ENCODE results near the gene PLPPR3.
"Not testable (repeated sequence)": the region's sequence is repeated elsewhere in the genome, so short reads cannot be mapped to it uniquely, and the experiment has no call there.

The PLPPR3 gene

GRCh38 chr19:854549-854948 lies 32.8 kb upstream of the PLPPR3 start:
- DNase-seq (ENCODE audit: low read depth) = no peak

GRCh38 chr19:853614-854220 lies 32.0 kb upstream of the PLPPR3 start:
- DNase-seq (ENCODE audit: low read depth) = not testable (repeated sequence)

DNA sequence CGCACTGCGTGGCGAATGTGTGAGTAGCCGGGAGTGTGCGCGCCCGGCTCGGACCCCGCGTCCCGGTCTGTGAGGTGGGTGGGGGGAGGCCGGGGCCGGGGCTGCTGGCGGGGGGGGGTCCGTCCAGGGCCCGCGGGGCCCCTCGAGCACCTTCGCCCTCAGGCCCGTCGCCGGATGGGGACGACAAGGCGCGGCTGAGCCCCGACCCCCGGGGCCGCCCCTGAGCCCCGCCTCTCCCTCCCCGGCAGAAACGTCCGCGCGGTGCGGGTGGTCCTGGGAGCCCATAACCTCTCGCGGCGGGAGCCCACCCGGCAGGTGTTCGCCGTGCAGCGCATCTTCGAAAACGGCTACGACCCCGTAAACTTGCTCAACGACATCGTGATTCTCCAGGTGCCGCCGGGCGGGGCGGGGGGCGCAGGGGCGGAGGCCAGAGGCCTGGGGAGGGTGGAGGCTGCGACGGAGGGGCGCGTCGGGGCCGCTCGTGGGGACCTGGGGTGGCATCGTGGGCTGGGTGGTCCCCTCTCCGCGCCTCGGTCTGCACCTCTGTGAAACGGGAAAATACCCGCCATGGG lies 31.3 kb upstream of the PLPPR3 start:
- no peak for DNase-seq (ENCODE audit: low read depth)

DNA sequence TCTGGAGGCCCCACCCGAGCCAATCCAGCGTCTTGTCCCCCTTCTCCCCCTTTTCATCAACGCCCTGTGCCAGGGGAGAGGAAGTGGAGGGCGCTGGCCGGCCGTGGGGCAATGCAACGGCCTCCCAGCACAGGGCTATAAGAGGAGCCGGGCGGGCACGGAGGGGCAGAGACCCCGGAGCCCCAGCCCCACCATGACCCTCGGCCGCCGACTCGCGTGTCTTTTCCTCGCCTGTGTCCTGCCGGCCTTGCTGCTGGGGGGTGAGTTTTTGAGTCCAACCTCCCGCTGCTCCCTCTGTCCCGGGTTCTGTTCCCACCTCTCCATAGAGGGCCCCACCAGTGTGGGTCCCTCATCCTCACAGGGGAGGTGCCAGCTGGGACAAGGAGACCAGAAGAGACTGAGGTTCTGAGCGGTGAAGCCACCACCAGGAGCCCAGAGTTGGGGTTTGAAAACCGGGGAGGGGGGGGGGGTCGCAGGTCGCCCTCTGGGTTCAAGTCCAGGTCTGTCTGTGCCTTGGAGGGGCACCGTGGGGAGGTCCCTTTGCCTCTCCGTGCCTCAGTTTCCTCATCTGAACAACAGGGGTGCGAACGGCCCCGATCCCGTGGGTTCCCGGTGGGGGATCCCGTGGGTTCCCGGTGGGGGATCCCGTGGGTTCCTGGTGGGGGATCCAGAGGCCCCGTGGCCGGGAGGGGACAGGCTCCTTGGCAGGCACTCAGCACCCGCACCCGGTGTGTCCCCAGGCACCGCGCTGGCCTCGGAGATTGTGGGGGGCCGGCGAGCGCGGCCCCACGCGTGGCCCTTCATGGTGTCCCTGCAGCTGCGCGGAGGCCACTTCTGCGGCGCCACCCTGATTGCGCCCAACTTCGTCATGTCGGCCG lies 30.6 kb upstream of the PLPPR3 start, which contains the start of gene ELANE:
TSS of gene ELANE (plus strand) at position 168 of the 878 bp plus-strand sequence. CDS start at position 194, 26 bp downstream.
- DNase-seq (ENCODE audit: low read depth) = no peak

DNA sequence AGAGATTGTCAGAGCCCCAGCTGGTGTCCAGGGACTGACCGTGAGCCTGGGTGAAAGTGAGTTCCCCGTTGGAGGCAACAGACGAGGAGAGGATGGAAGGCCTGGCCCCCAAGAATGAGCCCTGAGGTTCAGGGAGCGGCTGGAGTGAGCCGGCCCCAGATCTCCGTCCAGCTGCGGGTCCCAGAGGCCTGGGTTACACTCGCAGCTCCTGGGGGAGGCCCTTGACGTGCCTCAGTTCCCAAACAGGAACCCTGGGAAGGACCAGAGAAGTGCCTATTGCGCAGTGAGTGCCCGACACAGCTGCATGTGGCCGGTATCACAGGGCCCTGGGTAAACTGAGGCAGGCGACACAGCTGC lies 29.2 kb upstream of the PLPPR3 start:
- no peak for DNase-seq (ENCODE audit: low read depth)

DNA sequence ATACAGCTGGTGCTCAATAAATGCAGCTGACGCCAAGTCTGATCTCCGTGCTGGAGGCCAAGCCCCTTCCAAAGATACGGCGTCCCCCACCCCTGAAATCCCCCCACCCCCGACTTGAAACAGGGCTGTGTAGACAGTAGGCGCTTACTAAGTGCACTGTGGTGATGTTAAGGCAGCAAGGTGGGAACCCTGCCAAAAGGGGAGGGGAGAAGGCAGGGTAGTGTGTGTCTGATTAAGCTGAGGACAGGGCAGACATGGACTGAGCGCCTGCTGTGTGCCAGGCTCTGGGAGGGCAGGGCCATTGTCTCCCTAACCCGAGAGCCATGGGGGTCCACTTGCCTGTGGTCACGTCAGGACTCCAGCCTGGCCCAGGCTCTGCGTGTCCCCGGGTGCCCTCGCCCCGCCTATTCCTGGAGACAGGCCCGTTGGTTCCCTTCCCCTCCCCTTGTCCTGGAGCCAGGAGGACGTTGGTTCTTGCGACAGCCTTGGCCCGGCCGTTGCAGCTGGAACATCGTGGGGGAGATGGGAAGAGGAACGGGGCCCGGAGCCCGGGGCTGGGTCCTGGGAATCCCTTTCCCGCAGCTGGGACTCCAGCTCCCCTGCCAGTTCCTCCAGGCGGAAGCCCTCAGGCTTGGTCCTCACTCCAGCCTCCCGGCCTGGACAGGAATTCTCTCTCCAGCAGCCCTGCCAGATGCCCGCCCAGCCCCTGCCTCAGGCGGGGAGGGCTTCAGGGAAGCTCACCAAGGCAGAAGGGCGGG lies 28.6 kb upstream of the PLPPR3 start:
- no peak for DNase-seq (ENCODE audit: low read depth)

- not testable (repeated sequence) for DNase-seq (ENCODE audit: low read depth)
These were observed 27.4 kb upstream of the PLPPR3 start for GRCh38 chr19:849195-849594.

DNA sequence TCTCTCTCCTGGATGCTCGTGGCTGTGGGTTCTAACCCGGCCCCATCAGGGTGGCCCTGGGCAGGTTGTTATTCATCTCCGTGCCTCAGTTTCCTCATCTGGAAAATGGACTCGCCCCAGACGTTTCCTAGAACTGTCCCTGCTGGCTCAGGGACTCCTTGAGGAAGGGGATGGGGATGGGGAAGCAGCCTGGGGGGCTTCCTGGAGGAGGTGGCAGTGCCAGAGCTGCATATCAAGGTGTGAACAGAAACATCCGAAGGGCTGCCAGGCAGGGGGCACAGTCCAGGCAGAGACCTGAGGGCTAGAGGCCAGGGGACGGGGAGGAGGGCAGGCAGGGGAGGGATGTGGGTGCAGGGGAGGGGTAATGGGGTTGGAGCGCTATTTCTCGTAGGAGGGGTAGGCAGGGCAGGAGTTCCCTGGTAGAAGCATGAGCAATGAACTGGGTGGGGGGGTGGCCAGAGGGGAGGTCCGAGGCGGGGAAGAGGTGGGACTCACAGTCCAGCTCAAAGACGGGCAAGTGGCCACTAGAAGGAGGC lies 26.7 kb upstream of the PLPPR3 start:
- no peak for DNase-seq (ENCODE audit: low read depth)

GRCh38 chr19:845707-846521 lies 24.2 kb upstream of the PLPPR3 start:
- DNase-seq (ENCODE audit: low read depth) = no peak

DNA sequence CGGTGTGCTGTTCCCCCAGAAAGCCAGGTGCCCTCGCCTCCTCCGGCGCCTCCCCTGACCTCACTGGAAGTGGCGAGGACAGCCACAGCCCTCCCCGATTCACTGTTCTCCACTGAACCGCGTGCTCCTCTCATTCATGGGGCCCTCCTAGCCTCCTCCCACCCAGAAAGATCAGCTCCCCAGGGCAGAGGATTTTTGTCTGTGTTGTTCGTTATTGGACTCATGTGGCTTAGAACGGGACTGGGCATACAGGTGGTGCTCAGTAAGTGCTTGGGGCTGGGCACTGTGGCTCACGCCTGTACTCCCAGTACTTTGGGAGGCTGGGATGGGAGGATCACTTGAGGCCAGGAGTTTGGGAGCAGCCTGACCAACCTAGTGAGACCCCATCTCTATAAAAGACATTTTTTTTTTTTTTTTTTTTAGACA lies 22.8 kb upstream of the PLPPR3 start:
- no peak for DNase-seq (ENCODE audit: low read depth)

GRCh38 chr19:843836-844545 lies 22.2 kb upstream of the PLPPR3 start:
- DNase-seq (ENCODE audit: low read depth) = no peak

DNA sequence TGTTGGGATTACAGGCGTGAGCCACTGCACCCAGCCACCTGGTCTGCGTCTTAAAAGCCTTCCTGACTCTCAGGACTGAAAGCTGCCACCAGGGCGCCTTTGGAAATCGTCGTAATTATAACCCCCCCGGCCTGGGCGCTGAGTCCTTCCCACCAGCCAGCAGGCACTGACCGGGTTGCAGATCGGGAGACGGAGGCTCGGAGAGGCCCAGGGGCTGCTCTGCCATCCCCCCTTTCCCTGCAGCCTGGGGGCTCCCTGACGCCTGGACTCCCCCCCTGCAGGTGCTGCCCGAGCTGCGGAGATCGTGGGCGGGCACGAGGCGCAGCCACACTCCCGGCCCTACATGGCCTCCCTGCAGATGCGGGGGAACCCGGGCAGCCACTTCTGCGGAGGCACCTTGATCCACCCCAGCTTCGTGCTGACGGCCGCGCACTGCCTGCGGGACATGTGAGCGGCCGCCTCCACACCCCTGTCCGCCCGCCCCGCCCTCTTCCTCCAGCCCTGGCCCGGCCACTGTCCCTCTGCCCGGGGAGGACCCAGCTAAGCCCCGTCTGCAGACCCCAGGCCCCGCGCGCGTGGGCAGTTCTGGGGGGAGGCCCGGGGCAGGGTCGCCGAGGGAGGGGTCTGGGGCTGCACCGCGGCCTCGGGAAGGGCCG lies 21.6 kb upstream of the PLPPR3 start:
- no peak for DNase-seq (ENCODE audit: low read depth)

- DNase-seq (ENCODE audit: low read depth) = not testable (repeated sequence)
These were observed 21.0 kb upstream of the PLPPR3 start for GRCh38 chr19:842802-843179.

DNA sequence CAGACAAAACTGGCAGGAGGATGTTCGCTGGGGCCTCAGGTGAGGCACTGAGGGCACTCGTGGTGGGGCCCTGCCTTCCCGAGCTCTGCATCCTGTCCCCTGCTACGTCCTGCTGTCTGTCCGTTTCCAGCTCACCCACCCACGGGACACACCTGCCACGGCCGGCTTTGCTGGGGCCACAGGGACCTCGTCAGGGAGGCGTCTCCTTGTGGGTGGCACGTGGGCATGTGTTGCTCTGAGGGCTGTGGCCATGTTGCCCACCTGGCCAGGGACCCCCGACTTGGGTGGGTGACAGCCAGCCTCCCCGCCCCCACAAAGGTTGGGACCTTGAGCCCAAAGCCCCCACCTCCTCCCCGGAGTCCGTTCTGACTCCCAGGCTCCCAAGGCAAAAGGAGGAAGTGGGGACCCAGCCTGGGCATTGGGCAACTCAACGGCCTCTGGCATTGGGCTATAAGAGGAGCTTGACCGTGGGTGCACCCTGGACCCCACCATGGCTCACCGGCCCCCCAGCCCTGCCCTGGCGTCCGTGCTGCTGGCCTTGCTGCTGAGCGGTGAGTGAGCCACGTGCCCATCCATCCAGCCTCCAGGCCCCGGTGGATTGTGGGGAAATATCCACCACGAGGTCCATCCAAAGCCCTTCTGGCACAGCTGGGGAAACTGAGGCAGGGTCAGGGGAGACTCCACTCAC lies 18.9 kb upstream of the PLPPR3 start, which contains the start of gene PRTN3:
TSS of gene PRTN3 (plus strand) at position 481 of the 688 bp plus-strand sequence. CDS start at position 491, 10 bp downstream.
- DNase-seq (ENCODE audit: low read depth) = no peak

DNA sequence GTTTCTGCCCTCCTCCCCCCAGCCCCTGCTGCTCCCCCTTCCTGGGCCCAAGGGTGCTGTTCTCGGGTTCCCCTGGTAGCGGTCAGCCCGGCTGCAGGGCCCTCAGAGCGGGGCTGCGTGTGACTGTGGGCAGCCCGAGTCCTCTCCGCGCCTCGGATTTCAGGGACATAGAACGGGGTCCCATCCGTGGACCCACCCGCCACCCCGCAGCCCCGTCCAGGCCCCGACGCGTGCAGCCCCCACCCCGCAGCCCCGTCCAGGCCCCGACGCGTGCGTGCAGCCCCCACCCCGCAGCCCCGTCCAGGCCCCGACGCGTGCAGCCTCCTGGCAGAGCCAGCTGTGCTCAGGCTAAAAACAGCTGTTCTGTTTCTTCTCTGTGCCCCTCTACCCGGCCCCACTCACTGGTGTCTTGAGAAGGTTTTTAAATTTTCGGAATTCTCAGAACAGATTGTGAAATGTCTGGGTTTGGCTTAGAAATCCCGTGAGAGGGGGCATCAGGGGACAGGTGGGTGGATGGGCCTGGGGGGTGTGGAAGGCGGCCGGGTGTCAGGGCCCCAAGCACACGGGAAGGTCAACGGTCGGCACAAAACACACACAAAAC lies 13.6 kb upstream of the PLPPR3 start:
- no peak for DNase-seq (ENCODE audit: low read depth)

DNA sequence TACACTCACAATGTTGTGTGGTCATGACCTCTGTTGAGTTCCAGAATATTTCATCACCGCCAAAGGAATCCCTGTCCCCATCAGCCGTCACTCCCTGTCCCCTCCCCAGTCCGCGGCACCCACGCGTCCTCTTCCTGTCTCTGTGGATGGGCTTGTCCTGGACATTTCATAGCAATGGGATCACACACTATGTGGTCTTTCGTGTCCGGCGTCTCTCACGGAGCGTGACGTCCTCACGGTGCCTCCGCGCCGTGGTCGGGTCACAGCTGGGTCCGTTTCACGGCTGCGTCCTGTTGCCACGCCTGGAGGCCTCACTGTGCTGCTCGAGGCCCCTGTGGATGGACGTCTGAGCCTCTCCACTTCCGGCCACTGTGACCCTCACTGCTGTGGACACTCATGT lies 12.5 kb upstream of the PLPPR3 start:
- no peak for DNase-seq (ENCODE audit: low read depth)

DNA sequence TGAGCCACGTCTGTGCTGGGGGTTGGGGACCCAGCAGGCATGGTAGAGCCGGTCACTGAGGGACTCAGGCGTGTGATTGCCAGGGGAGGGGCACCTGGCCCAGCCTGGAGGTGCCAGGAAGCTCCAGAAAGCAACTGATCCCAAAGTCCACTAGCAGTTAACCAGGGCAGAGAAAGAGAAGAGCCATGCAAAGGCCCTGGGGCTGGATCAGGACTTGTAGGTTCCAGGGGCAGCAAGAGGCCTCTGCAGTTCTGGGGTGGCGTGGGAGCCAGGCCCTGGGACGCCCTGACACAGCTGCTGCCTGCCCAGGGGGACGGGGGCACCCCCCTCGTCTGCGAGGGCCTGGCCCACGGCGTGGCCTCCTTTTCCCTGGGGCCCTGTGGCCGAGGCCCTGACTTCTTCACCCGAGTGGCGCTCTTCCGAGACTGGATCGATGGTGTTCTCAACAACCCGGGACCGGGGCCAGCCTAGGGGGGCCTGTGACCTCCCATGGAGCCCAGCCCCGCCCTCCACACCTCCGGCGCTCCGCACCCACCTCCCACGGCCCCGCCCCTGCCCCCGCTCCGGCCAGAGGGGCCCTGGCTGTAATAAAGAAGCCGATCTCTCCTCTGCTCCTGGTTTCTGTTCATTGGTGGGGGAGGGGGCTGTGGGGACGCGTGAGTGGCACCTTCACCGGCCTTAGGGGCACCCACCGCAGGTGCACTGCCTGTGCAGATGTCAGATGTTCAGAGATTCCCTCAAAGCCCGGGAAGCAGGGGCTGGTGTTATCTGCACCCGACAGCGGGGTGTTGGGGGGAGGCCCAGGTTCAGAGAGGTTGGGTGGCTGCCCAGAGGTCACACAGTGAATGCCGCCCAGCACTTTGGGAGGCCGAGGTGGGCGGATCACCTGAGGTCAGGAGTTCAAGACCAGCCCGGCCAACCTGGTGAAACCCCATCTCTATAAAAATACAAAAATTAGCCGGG lies 9.9 kb upstream of the PLPPR3 start:
- no peak for DNase-seq (ENCODE audit: low read depth)

Data from activated T-cell treated with anti-CD3 and anti-CD28 coated beads for 48 hours (primary cell).